HG03175 (cell line): ENCODE measurements around the gene IDS.

Experiments
- ATAC-seq: cut with Tn5 transposase; IDR thresholded peaks from one replicate; pipeline ENCODE4 v1.9.1; 2021; ENCODE audit warnings: mild to moderate bottlenecking, moderate library complexity; ENCODE audit not compliant: unreplicated experiment

IDS gene

DNA sequence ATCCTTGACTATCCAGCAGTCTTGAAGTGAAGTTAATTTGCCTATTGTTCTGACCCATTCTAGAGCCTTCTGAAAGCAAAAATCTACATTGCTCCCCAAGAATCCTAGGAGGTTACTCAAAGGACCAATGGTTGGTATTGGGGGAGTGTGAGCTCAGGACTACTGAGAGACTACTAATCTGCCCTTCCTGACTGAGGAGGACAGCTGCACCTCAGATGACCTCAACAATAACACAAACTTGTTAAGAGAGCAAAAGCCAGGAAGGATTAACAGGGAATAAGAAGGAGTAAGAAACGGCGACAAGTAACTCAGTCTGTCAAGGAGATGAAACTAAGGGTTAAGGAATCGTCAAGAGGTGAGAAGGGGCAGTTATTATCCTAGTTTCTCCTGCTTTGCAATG is 43.4 kb downstream of the IDS start:
- ATAC-seq: no peak

GRCh38 chrX:149458586-149458985 is 46.5 kb downstream of the IDS start:
- ATAC-seq: no peak

DNA sequence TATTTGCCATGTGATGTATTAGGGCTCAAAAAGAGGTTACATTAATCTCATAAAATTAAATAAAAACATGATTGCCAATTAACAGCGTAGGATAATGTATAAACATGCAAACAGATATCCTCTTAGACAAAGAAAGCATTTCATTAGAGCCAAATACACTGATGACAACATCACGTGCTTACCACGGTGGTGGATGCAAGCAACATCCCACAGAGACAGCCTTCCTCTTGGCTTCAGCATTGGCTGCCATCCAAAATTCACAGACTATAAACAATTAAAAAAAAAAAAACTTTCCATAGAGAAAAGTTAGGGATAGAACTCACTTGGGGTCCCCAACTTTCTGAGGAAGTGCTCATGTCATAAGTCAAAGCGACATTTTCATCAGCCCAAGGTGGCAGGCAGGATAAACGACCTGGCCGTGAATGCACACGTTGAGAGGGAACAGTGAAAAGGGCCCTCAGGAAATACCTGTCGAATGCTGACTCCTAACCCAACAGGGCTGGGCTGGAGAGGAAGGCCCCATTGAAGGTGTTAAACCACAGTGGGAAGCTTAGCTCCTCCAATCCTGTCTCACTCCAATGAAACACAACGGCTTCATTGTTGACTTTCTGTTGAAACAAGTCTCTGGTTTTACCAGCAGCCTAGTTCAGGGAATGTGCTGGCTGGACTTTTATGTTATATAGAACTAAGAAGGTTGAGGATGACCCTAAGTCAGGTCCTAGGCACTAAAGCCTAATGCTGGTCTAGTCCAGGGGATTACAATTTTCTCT is 48.4 kb downstream of the IDS start:
- no peak for ATAC-seq

- no peak for ATAC-seq
These were observed 49.2 kb downstream of the IDS start for GRCh38 chrX:149455934-149456333.

DNA sequence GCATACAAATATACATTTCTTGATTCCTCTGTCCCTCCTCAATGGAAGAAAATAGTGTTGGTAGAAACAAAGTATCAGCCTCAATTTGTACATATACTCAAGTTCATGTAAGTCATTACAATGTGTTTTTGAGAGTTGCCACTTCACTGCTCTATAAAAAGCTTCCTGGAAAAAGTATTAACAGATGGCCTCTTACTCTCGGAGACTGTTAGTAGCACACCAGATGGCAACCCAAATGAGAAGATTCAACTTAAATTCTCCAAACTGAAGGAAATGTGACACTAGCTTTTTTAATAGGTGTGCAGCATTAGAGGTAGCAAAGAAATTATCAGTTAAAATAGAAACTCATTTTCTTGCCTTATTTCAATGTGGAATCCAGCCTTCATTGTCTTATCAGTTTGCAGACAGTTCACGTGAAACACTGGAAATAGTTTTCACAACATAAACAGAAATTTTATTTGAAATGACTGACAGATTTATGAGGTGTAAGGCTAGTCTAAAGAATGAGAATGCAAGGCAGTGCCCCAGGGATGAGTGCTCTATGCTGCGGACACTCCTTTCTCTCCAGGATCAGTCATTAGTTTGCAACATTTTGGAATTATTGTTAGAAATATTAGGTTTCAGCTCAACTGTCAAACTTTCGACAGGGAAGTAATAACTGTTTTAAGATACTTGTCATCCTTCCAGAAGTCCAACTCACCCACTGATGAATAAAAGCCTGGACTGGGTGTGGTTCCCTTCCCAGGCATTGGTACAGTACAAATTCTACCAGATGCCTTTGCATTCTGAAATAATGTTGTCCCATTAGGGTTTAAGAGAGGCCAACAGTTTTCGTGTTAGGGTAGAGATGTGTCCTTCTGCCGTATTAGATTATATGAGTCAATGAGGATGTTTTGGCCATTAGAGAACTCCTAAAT is 50.9 kb downstream of the IDS start:
- no peak for ATAC-seq

- ATAC-seq: no peak
These were observed 52.1 kb downstream of the IDS start for GRCh38 chrX:149453030-149453429.

DNA sequence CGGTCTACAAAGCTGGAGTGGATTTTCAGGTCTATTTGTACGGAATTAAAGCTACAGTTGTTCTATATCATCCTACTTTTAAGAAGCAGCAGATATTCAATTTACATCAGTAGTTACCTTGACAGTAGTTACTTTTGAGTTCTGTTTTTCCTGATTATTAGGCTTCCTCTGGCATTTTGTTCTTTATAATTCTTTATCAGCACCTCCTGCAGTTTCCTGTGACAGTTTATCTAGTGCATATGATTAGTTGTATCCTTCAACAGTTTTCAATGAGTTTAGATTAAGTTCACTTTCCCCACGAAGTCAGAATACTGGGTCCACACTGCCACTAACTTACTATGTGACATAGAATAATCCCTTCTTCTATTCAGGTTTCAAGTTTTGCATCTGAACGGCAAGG is 71.7 kb downstream of the IDS start:
- ATAC-seq: no peak

DNA sequence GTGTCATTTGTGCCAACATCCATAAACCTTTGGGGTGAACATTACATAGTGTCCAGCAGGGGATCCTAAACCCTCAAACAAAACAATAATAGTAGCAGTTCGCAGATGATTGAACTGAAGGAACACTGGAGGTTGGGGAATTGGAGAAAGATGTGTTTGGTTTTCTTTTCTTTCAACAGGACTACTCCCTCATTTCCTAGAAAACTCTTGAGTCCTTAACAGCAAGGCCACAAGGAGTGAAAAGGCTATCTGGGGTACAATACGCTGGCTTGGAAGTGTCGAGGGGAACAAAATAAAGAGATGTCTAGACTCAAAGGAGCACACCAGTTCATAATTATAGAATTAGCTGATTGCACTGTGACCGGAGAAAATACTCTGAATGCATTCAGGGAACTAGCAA is 72.1 kb downstream of the IDS start:
- ATAC-seq: no peak
